Measurements from ENCODE around the gene CUX1. TPM values are rescaled to one million over a fixed set of nuclear protein-coding genes. Genes with fewer than 3 reads are reported as not detected.

The CUX1 gene
- polyA plus RNA-seq, 4 donors = 29.2 to 77.5 (median 32.3) TPM

- 90 to 94% (median 92%) methylated on average over 8 of the region's 8 CpGs for WGBS, 3 donors
- H3K27me3 ChIP-seq (ENCODE audit: control insufficient read depth in 3 of 3, insufficient read depth in 3 of 3, low read length in 3 of 3) = no peaks in the 10 kb centered on the region
- DNase-seq (no peak), FAIRE-seq (no peak)
- H3K36me3 ChIP-seq (ENCODE audit: control insufficient read depth in 3 of 3, insufficient read depth in 2 of 3, low read depth in 1 of 3, low read length in 3 of 3) = peaks cover 3 to 89% (median 17%) of the 10 kb centered on the region in 3 donors
- H3K4me3 ChIP-seq (ENCODE audit: low read depth in 1 of 3, low read length in 3 of 3) = no peak overlapping the region
- no peaks in the 10 kb centered on the region for H3K9me3 ChIP-seq (ENCODE audit: control insufficient read depth in 2 of 2, insufficient read depth in 1 of 2, low read depth in 1 of 2, low read length in 1 of 2)
- H3K27ac ChIP-seq (ENCODE audit: low read depth in 1 of 3, low read length in 2 of 3) = no peak overlapping the region
- no peaks in the 10 kb centered on the region for H3K4me1 ChIP-seq (ENCODE audit: control insufficient read depth in 3 of 3, insufficient read depth in 2 of 3, low read depth in 1 of 3, low read length in 2 of 3)
Measured at GRCh38 chr7:102193806-102194205, 376.4 kb downstream of the CUX1 start.

- H3K36me3 ChIP-seq (ENCODE audit: control insufficient read depth in 3 of 3, insufficient read depth in 2 of 3, low read depth in 1 of 3, low read length in 3 of 3) = peaks cover 7 to 90% (median 15%) of the 10 kb centered on the region in 3 donors
Measured at GRCh38 chr7:102195361-102195760, 377.9 kb downstream of the CUX1 start.

GRCh38 chr7:102196028-102196427 is 378.6 kb downstream of the CUX1 start:
- peaks cover 7 to 90% (median 11%) of the 10 kb centered on the region in 3 donors for H3K36me3 ChIP-seq (ENCODE audit: control insufficient read depth in 3 of 3, insufficient read depth in 2 of 3, low read depth in 1 of 3, low read length in 3 of 3)

More at GRCh38 chr7:102195361-102195760, 377.9 kb downstream of the CUX1 start:
- FAIRE-seq (no peak), DNase-seq (no peak)
- H3K27me3 ChIP-seq (ENCODE audit: control insufficient read depth in 3 of 3, insufficient read depth in 3 of 3, low read length in 3 of 3) = no peaks in the 10 kb centered on the region
- H3K4me3 ChIP-seq (ENCODE audit: low read depth in 1 of 3, low read length in 3 of 3) = no peak overlapping the region
- WGBS, 3 donors = 96 to 97% (median 97%) methylated on average over 34 of the region's 34 CpGs
- no peaks in the 10 kb centered on the region for H3K4me1 ChIP-seq (ENCODE audit: control insufficient read depth in 3 of 3, insufficient read depth in 2 of 3, low read depth in 1 of 3, low read length in 2 of 3)
- H3K27ac ChIP-seq (ENCODE audit: low read depth in 1 of 3, low read length in 2 of 3) = no peak overlapping the region
- no peaks in the 10 kb centered on the region for H3K9me3 ChIP-seq (ENCODE audit: control insufficient read depth in 2 of 2, insufficient read depth in 1 of 2, low read depth in 1 of 2, low read length in 1 of 2)

GRCh38 chr7:102197161-102197560 is 379.7 kb downstream of the CUX1 start:
- H3K36me3 ChIP-seq (ENCODE audit: control insufficient read depth in 3 of 3, insufficient read depth in 2 of 3, low read depth in 1 of 3, low read length in 3 of 3) = peaks cover 7 to 90% (median 18%) of the 10 kb centered on the region in 3 donors
- no peak for DNase-seq
- no peak for FAIRE-seq

More at GRCh38 chr7:102196028-102196427, 378.6 kb downstream of the CUX1 start:
- H3K4me1 ChIP-seq (ENCODE audit: control insufficient read depth in 3 of 3, insufficient read depth in 2 of 3, low read depth in 1 of 3, low read length in 2 of 3) = no peaks in the 10 kb centered on the region
- 97 to 98% (median 97%) methylated on average over 23 to 25 of the region's 25 CpGs for WGBS, 3 donors
- DNase-seq = no peak
- H3K4me3 ChIP-seq (ENCODE audit: low read depth in 1 of 3, low read length in 3 of 3) = no peak overlapping the region
- H3K9me3 ChIP-seq (ENCODE audit: control insufficient read depth in 2 of 2, insufficient read depth in 1 of 2, low read depth in 1 of 2, low read length in 1 of 2) = no peaks in the 10 kb centered on the region
- no peaks in the 10 kb centered on the region for H3K27me3 ChIP-seq (ENCODE audit: control insufficient read depth in 3 of 3, insufficient read depth in 3 of 3, low read length in 3 of 3)
- no peak overlapping the region for H3K27ac ChIP-seq (ENCODE audit: low read depth in 1 of 3, low read length in 2 of 3)
- no peak for FAIRE-seq

GRCh38 chr7:102197599-102197998 is 380.2 kb downstream of the CUX1 start:
- no peak overlapping the region for H3K27ac ChIP-seq (ENCODE audit: low read depth in 1 of 3, low read length in 2 of 3)
- H3K27me3 ChIP-seq (ENCODE audit: control insufficient read depth in 3 of 3, insufficient read depth in 3 of 3, low read length in 3 of 3) = no peaks in the 10 kb centered on the region
- H3K9me3 ChIP-seq (ENCODE audit: control insufficient read depth in 2 of 2, insufficient read depth in 1 of 2, low read depth in 1 of 2, low read length in 1 of 2) = no peaks in the 10 kb centered on the region
- no peaks in the 10 kb centered on the region for H3K4me1 ChIP-seq (ENCODE audit: control insufficient read depth in 3 of 3, insufficient read depth in 2 of 3, low read depth in 1 of 3, low read length in 2 of 3)
- DNase-seq (no peak), FAIRE-seq (no peak)
- H3K4me3 ChIP-seq (ENCODE audit: low read depth in 1 of 3, low read length in 3 of 3) = no peak overlapping the region
- peaks cover 7 to 90% (median 16%) of the 10 kb centered on the region in 3 donors for H3K36me3 ChIP-seq (ENCODE audit: control insufficient read depth in 3 of 3, insufficient read depth in 2 of 3, low read depth in 1 of 3, low read length in 3 of 3)
- WGBS, 3 donors = 90 to 96% (median 92%) methylated on average over 12 of the region's 12 CpGs

More at GRCh38 chr7:102197161-102197560, 379.7 kb downstream of the CUX1 start:
- 96 to 98% (median 97%) methylated on average over 17 of the region's 17 CpGs for WGBS, 3 donors
- Histone ChIP-seq H3K27me3 (ENCODE audit: control insufficient read depth in 3 of 3, insufficient read depth in 3 of 3, low read length in 3 of 3) (no peaks in the 10 kb centered on the region), H3K4me1 (ENCODE audit: control insufficient read depth in 3 of 3, insufficient read depth in 2 of 3, low read depth in 1 of 3, low read length in 2 of 3) (no peaks in the 10 kb centered on the region), H3K4me3 (ENCODE audit: low read depth in 1 of 3, low read length in 3 of 3) (no peak overlapping the region), H3K9me3 (ENCODE audit: control insufficient read depth in 2 of 2, insufficient read depth in 1 of 2, low read depth in 1 of 2, low read length in 1 of 2) (no peaks in the 10 kb centered on the region), H3K27ac (ENCODE audit: low read depth in 1 of 3, low read length in 2 of 3) (no peak overlapping the region)

GRCh38 chr7:102198417-102198956 is 381.1 kb downstream of the CUX1 start:
- FAIRE-seq = no peak
- Histone ChIP-seq H3K4me1 (ENCODE audit: control insufficient read depth in 3 of 3, insufficient read depth in 2 of 3, low read depth in 1 of 3, low read length in 2 of 3) (no peaks in the 10 kb centered on the region), H3K4me3 (ENCODE audit: low read depth in 1 of 3, low read length in 3 of 3) (no peak overlapping the region), H3K9me3 (ENCODE audit: control insufficient read depth in 2 of 2, insufficient read depth in 1 of 2, low read depth in 1 of 2, low read length in 1 of 2) (no peaks in the 10 kb centered on the region), H3K27ac (ENCODE audit: low read depth in 1 of 3, low read length in 2 of 3) (no peak overlapping the region), H3K27me3 (ENCODE audit: control insufficient read depth in 3 of 3, insufficient read depth in 3 of 3, low read length in 3 of 3) (no peaks in the 10 kb centered on the region), H3K36me3 (ENCODE audit: control insufficient read depth in 3 of 3, insufficient read depth in 2 of 3, low read depth in 1 of 3, low read length in 3 of 3) (peaks cover 7 to 93% (median 16%) of the 10 kb centered on the region in 3 donors)
- DNase-seq = no peak
- WGBS, 3 donors = 92 to 95% (median 94%) methylated on average over 14 of the region's 14 CpGs

- H3K9me3 ChIP-seq (ENCODE audit: control insufficient read depth in 2 of 2, insufficient read depth in 1 of 2, low read depth in 1 of 2, low read length in 1 of 2) = no peaks in the 10 kb centered on the region
- H3K4me3 ChIP-seq (ENCODE audit: low read depth in 1 of 3, low read length in 3 of 3) = no peak overlapping the region
- H3K27me3 ChIP-seq (ENCODE audit: control insufficient read depth in 3 of 3, insufficient read depth in 3 of 3, low read length in 3 of 3) = no peaks in the 10 kb centered on the region
- FAIRE-seq (no peak), DNase-seq (no peak)
- WGBS, 3 donors = 96 to 97% (median 96%) methylated on average over 27 of the region's 27 CpGs
- no peak overlapping the region for H3K27ac ChIP-seq (ENCODE audit: low read depth in 1 of 3, low read length in 2 of 3)
- H3K36me3 ChIP-seq (ENCODE audit: control insufficient read depth in 3 of 3, insufficient read depth in 2 of 3, low read depth in 1 of 3, low read length in 3 of 3) = peaks cover 12 to 97% (median 19%) of the 10 kb centered on the region in 3 donors
- H3K4me1 ChIP-seq (ENCODE audit: control insufficient read depth in 3 of 3, insufficient read depth in 2 of 3, low read depth in 1 of 3, low read length in 2 of 3) = no peaks in the 10 kb centered on the region
Measured at GRCh38 chr7:102201576-102201975, 384.1 kb downstream of the CUX1 start.

GRCh38 chr7:102202556-102202955 is 385.1 kb downstream of the CUX1 start:
- WGBS, 3 donors = 88 to 92% (median 90%) methylated on average over 6 of the region's 6 CpGs
- no peaks in the 10 kb centered on the region for H3K4me1 ChIP-seq (ENCODE audit: control insufficient read depth in 3 of 3, insufficient read depth in 2 of 3, low read depth in 1 of 3, low read length in 2 of 3)
- FAIRE-seq (no peak), DNase-seq (no peak)
- H3K4me3 ChIP-seq (ENCODE audit: low read depth in 1 of 3, low read length in 3 of 3) = no peak overlapping the region
- H3K27me3 ChIP-seq (ENCODE audit: control insufficient read depth in 3 of 3, insufficient read depth in 3 of 3, low read length in 3 of 3) = no peaks in the 10 kb centered on the region
- H3K9me3 ChIP-seq (ENCODE audit: control insufficient read depth in 2 of 2, insufficient read depth in 1 of 2, low read depth in 1 of 2, low read length in 1 of 2) = no peaks in the 10 kb centered on the region
- H3K27ac ChIP-seq (ENCODE audit: low read depth in 1 of 3, low read length in 2 of 3) = no peak overlapping the region
- peaks cover 12 to 97% (median 17%) of the 10 kb centered on the region in 3 donors for H3K36me3 ChIP-seq (ENCODE audit: control insufficient read depth in 3 of 3, insufficient read depth in 2 of 3, low read depth in 1 of 3, low read length in 3 of 3)

GRCh38 chr7:102203218-102203617 is 385.8 kb downstream of the CUX1 start:
- 83 to 87% (median 86%) methylated on average over 12 of the region's 12 CpGs for WGBS, 3 donors
- Histone ChIP-seq H3K4me1 (ENCODE audit: control insufficient read depth in 3 of 3, insufficient read depth in 2 of 3, low read depth in 1 of 3, low read length in 2 of 3) (no peaks in the 10 kb centered on the region), H3K27me3 (ENCODE audit: control insufficient read depth in 3 of 3, insufficient read depth in 3 of 3, low read length in 3 of 3) (no peaks in the 10 kb centered on the region), H3K27ac (ENCODE audit: low read depth in 1 of 3, low read length in 2 of 3) (no peak overlapping the region), H3K36me3 (ENCODE audit: control insufficient read depth in 3 of 3, insufficient read depth in 2 of 3, low read depth in 1 of 3, low read length in 3 of 3) (peaks cover 12 to 96% (median 17%) of the 10 kb centered on the region in 3 donors), H3K4me3 (ENCODE audit: low read depth in 1 of 3, low read length in 3 of 3) (no peak overlapping the region), H3K9me3 (ENCODE audit: control insufficient read depth in 2 of 2, insufficient read depth in 1 of 2, low read depth in 1 of 2, low read length in 1 of 2) (no peaks in the 10 kb centered on the region)
- DNase-seq (no peak), FAIRE-seq (no peak)

Measured in small intestine (tissue), 7 donors.